SK-N-SH (cell line): ENCODE measurements around the gene LGALS12. TPM values are rescaled to one million over a fixed set of nuclear protein-coding genes. Genes with fewer than 3 reads are reported as not detected.
A peak's percentile ranks its signal among the peaks of the same experiment; 100 is the strongest.

ENCODE experiments used
- CTCF ChIA-PET: fragments of 300-600, 350-600 bp; formaldehyde crosslinking; extraction: SDS; loops from one replicate; lab custom pipeline; 2021; lab: Yijun Ruan, JAX
- POLR2A ChIA-PET: fragments of 350-600 bp; sonication (Branson Sonifier 250); formaldehyde crosslinking; extraction: SDS; loops from one replicate; lab custom pipeline; 2020; ENCODE audit warnings: antibody characterized with exemption, inconsistent platforms; lab: Yijun Ruan, JAX
- DNase-seq: peaks from one replicate; pipeline ENCODE4 v3.0.0; 2012
- H2AFZ ChIP-seq: fragments of 200-600 bp; sonication (generic); 2 replicates; pipeline ENCODE4 v1.8.1; 2016; ENCODE audit warnings: antibody characterized with exemption, mild to moderate bottlenecking, low read depth
- H3F3A ChIP-seq: fragments of 200-600 bp; sonication (generic); replicated peaks from 2 replicates; pipeline ENCODE3; 2016; ENCODE audit warnings: antibody characterized with exemption, mild to moderate bottlenecking; ENCODE audit not compliant: insufficient read depth
- H3K27ac ChIP-seq, 2 experiments: fragments of 200-500 bp in 1 of 2; fragments of 200-600 bp in 1 of 2; sonication (Bioruptor generic) in 1 of 2; sonication (generic), shearing (Covaris generic) in 1 of 2; 2 replicates each; pipeline versions ENCODE4 v1.5.1 to v1.6.1; 2014 to 2016; ENCODE audit warnings: low read depth in 2 of 2, inconsistent platforms in 1 of 2, low read length in 1 of 2, mild to moderate bottlenecking in 1 of 2, mixed read lengths in 1 of 2
- H3K27me3 ChIP-seq: fragments of 200-600 bp; sonication (generic), shearing (Covaris generic); 2 replicates; pipeline ENCODE4 v1.6.1; 2016; ENCODE audit warnings: mixed run types; ENCODE audit not compliant: insufficient read depth
- H3K36me3 ChIP-seq, 2 experiments: fragments of 200-500 bp in 1 of 2; fragments of 200-600 bp in 1 of 2; sonication (Bioruptor generic) in 1 of 2; sonication (generic) in 1 of 2; replicated peaks in 1 of 2; 2 replicates each; pipeline versions ENCODE3 to v1.5.1; 2014 to 2016; ENCODE audit warnings: low read length in 1 of 2, mild to moderate bottlenecking in 1 of 2; ENCODE audit not compliant: insufficient read depth in 2 of 2, control insufficient read depth in 1 of 2
- H3K4me1 ChIP-seq, 2 experiments: fragments of 200-500 bp in 1 of 2; fragments of 200-600 bp in 1 of 2; sonication (Bioruptor generic) in 1 of 2; sonication (generic), shearing (Covaris generic) in 1 of 2; 2 replicates each; pipeline versions ENCODE4 v1.5.1 to v1.6.1; 2014 to 2016; ENCODE audit warnings: low read depth in 1 of 2, low read length in 1 of 2, mixed run types in 1 of 2; ENCODE audit not compliant: insufficient read depth in 2 of 2, control insufficient read depth in 1 of 2
- H3K4me2 ChIP-seq: fragments of 200-600 bp; sonication (generic), shearing (Covaris generic); 2 replicates; pipeline ENCODE4 v1.6.1; 2017; ENCODE audit warnings: mixed run types
- H3K4me3 ChIP-seq, 2 experiments: fragments of 200-500 bp in 1 of 2; fragments of 200-600 bp in 1 of 2; sonication (Bioruptor generic) in 1 of 2; sonication (generic), shearing (Covaris generic) in 1 of 2; 2 replicates each; pipeline versions ENCODE4 v1.5.1 to v1.8.1; 2014 to 2016; ENCODE audit warnings: low read depth in 2 of 2, inconsistent platforms in 1 of 2, low read length in 1 of 2, mild to moderate bottlenecking in 1 of 2, mixed read lengths in 1 of 2, moderate library complexity in 1 of 2
- H3K79me2 ChIP-seq: fragments of 200-600 bp; sonication (generic); 2 replicates; pipeline ENCODE4 v1.8.1; 2017; ENCODE audit warnings: mild to moderate bottlenecking; ENCODE audit not compliant: insufficient read depth
- H3K9ac ChIP-seq: fragments of 200-600 bp; sonication (generic); 2 replicates; pipeline ENCODE4 v1.6.1; 2017; ENCODE audit warnings: mixed run types
- H3K9me2 ChIP-seq: fragments of 200-600 bp; sonication (generic); 2 replicates; pipeline ENCODE4 v1.6.1; 2017; ENCODE audit warnings: mixed run types
- H3K9me3 ChIP-seq: fragments of 200-600 bp; sonication (generic); 2 replicates; pipeline ENCODE4 v1.6.1; 2017; ENCODE audit warnings: mixed run types, mild to moderate bottlenecking, moderate library complexity
- H4K20me1 ChIP-seq: fragments of 200-600 bp; sonication (generic); 2 replicates; pipeline ENCODE4 v1.6.1; 2017; ENCODE audit warnings: mild to moderate bottlenecking, mixed run types; ENCODE audit not compliant: insufficient read depth
- CHD2 ChIP-seq: fragments of 150-350 bp; IDR thresholded peaks from 2 replicates; pipeline ENCODE4 v1.6.1; 2018; ENCODE audit warnings: low read length; ENCODE audit not compliant: partially characterized antibody
- ELF1 ChIP-seq: IDR thresholded peaks from 2 replicates; pipeline ENCODE4 v1.4.0; 2012
- EZH2phosphoT487 ChIP-seq: fragments of 200-600 bp; sonication (generic); IDR thresholded peaks from 2 replicates; pipeline ENCODE4 v1.6.1; 2017; ENCODE audit warnings: low read depth, mixed run types, mild to moderate bottlenecking, antibody characterized with exemption, moderate library complexity, borderline replicate concordance
- FOSL2 ChIP-seq: IDR thresholded peaks from 2 replicates; pipeline ENCODE4 v1.4.0; 2012; ENCODE audit warnings: low read depth, mild to moderate bottlenecking, moderate library complexity, borderline replicate concordance
- FOXJ3 ChIP-seq: sonication (generic); formaldehyde crosslinking; IDR thresholded peaks from 2 replicates; pipeline ENCODE4 v1.5.1; 2020; ENCODE audit warnings: mild to moderate bottlenecking, missing genetic modification reagents
- JUND ChIP-seq: IDR thresholded peaks from 2 replicates; pipeline ENCODE4 v1.4.0; 2012
- MAX ChIP-seq: IDR thresholded peaks from 2 replicates; pipeline ENCODE4 v1.4.0; 2012; ENCODE audit warnings: low read depth
- MXI1 ChIP-seq: IDR thresholded peaks from 2 replicates; pipeline ENCODE4 v1.6.1; 2012; ENCODE audit warnings: mild to moderate bottlenecking, low read depth, low read length, improper control_type of control experiment
- NRF1 ChIP-seq: IDR thresholded peaks from 2 replicates; pipeline ENCODE4 v1.6.1; 2012; ENCODE audit warnings: low read depth, mild to moderate bottlenecking, low read length
- PBX3 ChIP-seq: IDR thresholded peaks from 2 replicates; pipeline ENCODE4; 2012
- RAD21 ChIP-seq: IDR thresholded peaks from 2 replicates; pipeline ENCODE4 v1.6.1; 2012; ENCODE audit warnings: mild to moderate bottlenecking, low read length
- RFX5 ChIP-seq: IDR thresholded peaks from 2 replicates; pipeline ENCODE4 v1.6.1; 2012; ENCODE audit warnings: mild to moderate bottlenecking, improper control_type of control experiment, low read length
- TAF1 ChIP-seq: IDR thresholded peaks from 2 replicates; pipeline ENCODE4 v1.6.1; 2012; ENCODE audit warnings: low read depth, mild to moderate bottlenecking, low read length, moderate library complexity, borderline replicate concordance
- USF1 ChIP-seq: IDR thresholded peaks from 2 replicates; pipeline ENCODE4 v1.4.0; 2012; ENCODE audit warnings: low read depth, borderline replicate concordance
- YY1 ChIP-seq: IDR thresholded peaks from 2 replicates; pipeline ENCODE4 v1.4.0; 2012; ENCODE audit warnings: low read depth, mild to moderate bottlenecking
- WGBS: methylation state at CpG from one replicate; pipeline ENCODE4 v1.1.6; 2017; ENCODE audit warnings: low lambda C conversion rate; 5-methylcytosine and 5-hydroxymethylcytosine counted together
- polyA plus RNA-seq, 3 experiments: library from polyadenylated mRNA; depleted of rRNA; stranded (reverse); fragments of >200 nt; gene quantifications; 2 replicates each; pipeline ENCODE4 v1.2.3, GENCODE V29; 2012
- TF ChIP-seq, protein P1 (sequence below): IDR thresholded peaks from 2 replicates; pipeline ENCODE4 v1.4.0; 2012; ENCODE audit warnings: low read depth, borderline replicate concordance
- TF ChIP-seq, protein P2 (sequence below): fragments of 150-350 bp; IDR thresholded peaks from 2 replicates; pipeline ENCODE4 v1.6.1; 2016; ENCODE audit warnings: mild to moderate bottlenecking, low read depth, low read length
- TF ChIP-seq, protein P3 (sequence below): fragments of 200-600 bp; sonication (generic); IDR thresholded peaks from 2 replicates; pipeline ENCODE4 v1.6.1; 2017; ENCODE audit warnings: antibody characterized with exemption, mild to moderate bottlenecking, moderate library complexity

Gene LGALS12
- polyA plus RNA-seq, 1 of the 3 experiments (the other 2 are of a cell fraction): not detected

DNA sequence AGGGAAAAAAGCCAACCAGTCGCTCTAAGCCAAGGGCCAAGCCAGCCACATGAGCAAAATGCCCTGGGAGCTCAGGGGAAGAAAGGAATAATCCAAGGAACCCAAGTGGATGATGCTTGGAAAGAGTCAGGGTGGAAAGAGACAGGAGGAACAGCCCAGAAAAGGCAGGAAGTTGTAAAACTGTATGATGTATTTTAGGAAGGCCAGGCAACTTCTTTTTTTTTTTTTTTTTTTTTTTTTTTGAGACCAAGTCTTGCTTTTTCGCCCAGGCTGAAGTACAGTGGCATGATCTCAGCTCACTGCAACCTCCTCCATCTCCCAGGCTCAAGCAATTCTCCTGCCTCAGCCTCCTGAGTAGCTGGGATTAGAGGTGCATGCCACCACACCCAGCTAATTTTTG lies 1.6 kb downstream of the LGALS12 start:
- CTCF ChIA-PET: interaction anchor here (0.9 to 2.4 kb wide), 4 partner anchors 13 to 135 kb away, joined by 3 to 17 read pairs (median 4); no protein-coding TSS in a partner anchor
- no peaks in the 10 kb centered on the region for H3K9me3 ChIP-seq
- no peaks in the 10 kb centered on the region for H3K9me2 ChIP-seq
- POLR2A ChIA-PET: no interaction called here
- H4K20me1 ChIP-seq: no peaks in the 10 kb centered on the region
- H3K79me2 ChIP-seq: no peaks in the 10 kb centered on the region
- no peak overlapping the region for H3K4me3 ChIP-seq
- TF ChIP-seq MXI1 (no peak), NRF1 (no peak), ELF1 (no peak), TAF1 (no peak), CHD2 (no peak), FOXJ3 (CRISPR knock-in tag) (no peak)
- TF ChIP-seq, protein P1, sequence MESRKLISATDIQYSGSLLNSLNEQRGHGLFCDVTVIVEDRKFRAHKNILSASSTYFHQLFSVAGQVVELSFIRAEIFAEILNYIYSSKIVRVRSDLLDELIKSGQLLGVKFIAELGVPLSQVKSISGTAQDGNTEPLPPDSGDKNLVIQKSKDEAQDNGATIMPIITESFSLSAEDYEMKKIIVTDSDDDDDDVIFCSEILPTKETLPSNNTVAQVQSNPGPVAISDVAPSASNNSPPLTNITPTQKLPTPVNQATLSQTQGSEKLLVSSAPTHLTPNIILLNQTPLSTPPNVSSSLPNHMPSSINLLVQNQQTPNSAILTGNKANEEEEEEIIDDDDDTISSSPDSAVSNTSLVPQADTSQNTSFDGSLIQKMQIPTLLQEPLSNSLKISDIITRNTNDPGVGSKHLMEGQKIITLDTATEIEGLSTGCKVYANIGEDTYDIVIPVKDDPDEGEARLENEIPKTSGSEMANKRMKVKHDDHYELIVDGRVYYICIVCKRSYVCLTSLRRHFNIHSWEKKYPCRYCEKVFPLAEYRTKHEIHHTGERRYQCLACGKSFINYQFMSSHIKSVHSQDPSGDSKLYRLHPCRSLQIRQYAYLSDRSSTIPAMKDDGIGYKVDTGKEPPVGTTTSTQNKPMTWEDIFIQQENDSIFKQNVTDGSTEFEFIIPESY: no peak
- TF ChIP-seq, protein P2, sequence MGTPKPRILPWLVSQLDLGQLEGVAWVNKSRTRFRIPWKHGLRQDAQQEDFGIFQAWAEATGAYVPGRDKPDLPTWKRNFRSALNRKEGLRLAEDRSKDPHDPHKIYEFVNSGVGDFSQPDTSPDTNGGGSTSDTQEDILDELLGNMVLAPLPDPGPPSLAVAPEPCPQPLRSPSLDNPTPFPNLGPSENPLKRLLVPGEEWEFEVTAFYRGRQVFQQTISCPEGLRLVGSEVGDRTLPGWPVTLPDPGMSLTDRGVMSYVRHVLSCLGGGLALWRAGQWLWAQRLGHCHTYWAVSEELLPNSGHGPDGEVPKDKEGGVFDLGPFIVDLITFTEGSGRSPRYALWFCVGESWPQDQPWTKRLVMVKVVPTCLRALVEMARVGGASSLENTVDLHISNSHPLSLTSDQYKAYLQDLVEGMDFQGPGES: no peak
- no peaks in the 10 kb centered on the region for H3K36me3 ChIP-seq
- no peaks in the 10 kb centered on the region for H3F3A ChIP-seq
- H3K27me3 ChIP-seq: no peaks in the 10 kb centered on the region; the same call in 1 of the 2 replicates
- no peak overlapping the region for H2AFZ ChIP-seq
- H3K27ac ChIP-seq: no peak overlapping the region
- H3K4me2 ChIP-seq: no peak overlapping the region
- DNase-seq: no peak
- peaks cover 0 to 3% of the 10 kb centered on the region in 2 experiments; a peak in 1 of 4 replicates for H3K4me1 ChIP-seq
- 37% methylated on average over 2 of the region's 2 CpGs for WGBS
- H3K9ac ChIP-seq: no peak overlapping the region

- Histone ChIP-seq H3K4me2 (no peak overlapping the region), H3K9me2 (no peaks in the 10 kb centered on the region), H3K9me3 (no peaks in the 10 kb centered on the region), H3F3A (no peaks in the 10 kb centered on the region), H3K79me2 (no peaks in the 10 kb centered on the region), H3K36me3 (no peaks in the 10 kb centered on the region), H4K20me1 (no peaks in the 10 kb centered on the region), H3K9ac (no peak overlapping the region), H3K4me3 (no peak overlapping the region), H3K27me3 (no peaks in the 10 kb centered on the region; the same call in 1 of the 2 replicates), H3K27ac (no peak overlapping the region), H3K4me1 (peaks cover 0 to 3% of the 10 kb centered on the region in 2 experiments; a peak in 1 of 4 replicates), H2AFZ (no peak overlapping the region)
- CTCF ChIA-PET: interaction anchor here (0.9 to 2.4 kb wide), 4 partner anchors 13 to 134 kb away, joined by 3 to 17 read pairs (median 4); no protein-coding TSS in a partner anchor
- DNase-seq: peak; percentile 37
- WGBS: 48% methylated on average over 3 of the region's 3 CpGs
- POLR2A ChIA-PET: no interaction called here
- TF ChIP-seq ELF1 (no peak), USF1 (no peak), YY1 (no peak), JUND (no peak), CHD2 (no peak), RFX5 (no peak), RAD21 (peak; percentile 37; the same call in 1 of the 2 replicates), FOSL2 (no peak), EZH2phosphoT487 (no peak), MAX (no peak), PBX3 (no peak)
- TF ChIP-seq, protein P3, sequence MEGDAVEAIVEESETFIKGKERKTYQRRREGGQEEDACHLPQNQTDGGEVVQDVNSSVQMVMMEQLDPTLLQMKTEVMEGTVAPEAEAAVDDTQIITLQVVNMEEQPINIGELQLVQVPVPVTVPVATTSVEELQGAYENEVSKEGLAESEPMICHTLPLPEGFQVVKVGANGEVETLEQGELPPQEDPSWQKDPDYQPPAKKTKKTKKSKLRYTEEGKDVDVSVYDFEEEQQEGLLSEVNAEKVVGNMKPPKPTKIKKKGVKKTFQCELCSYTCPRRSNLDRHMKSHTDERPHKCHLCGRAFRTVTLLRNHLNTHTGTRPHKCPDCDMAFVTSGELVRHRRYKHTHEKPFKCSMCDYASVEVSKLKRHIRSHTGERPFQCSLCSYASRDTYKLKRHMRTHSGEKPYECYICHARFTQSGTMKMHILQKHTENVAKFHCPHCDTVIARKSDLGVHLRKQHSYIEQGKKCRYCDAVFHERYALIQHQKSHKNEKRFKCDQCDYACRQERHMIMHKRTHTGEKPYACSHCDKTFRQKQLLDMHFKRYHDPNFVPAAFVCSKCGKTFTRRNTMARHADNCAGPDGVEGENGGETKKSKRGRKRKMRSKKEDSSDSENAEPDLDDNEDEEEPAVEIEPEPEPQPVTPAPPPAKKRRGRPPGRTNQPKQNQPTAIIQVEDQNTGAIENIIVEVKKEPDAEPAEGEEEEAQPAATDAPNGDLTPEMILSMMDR: peak; percentile 27
- TF ChIP-seq, protein P1: no peak
Observed at GRCh38 chr11:63508009-63508408, 2.1 kb downstream of the LGALS12 start.
